Ovary (tissue), 9 donors: ENCODE measurements around the gene DHH. TPM values are rescaled to one million over a fixed set of nuclear protein-coding genes. Genes with fewer than 3 reads are reported as not detected.
"Not testable (repeated sequence)": the region's sequence is repeated elsewhere in the genome, so short reads cannot be mapped to it uniquely, and the experiment has no call there.

Experiments
- DNase-seq, 5 donors: peaks; one replicate each; pipeline ENCODE4 v3.0.0-alpha.2; 2019 to 2020
- H3K27ac ChIP-seq, 2 donors: fragments of 200-600 bp; one replicate each; pipeline versions ENCODE4 v1.5.1 to v1.8.0; 2019 to 2022
- H3K27me3 ChIP-seq: fragments of 200-600 bp; one replicate; pipeline ENCODE4 v1.8.0; 2022
- H3K36me3 ChIP-seq: fragments of 200-600 bp; sonication (generic); one replicate; pipeline ENCODE4 v1.5.1; 2019
- H3K4me1 ChIP-seq: one replicate; pipeline ENCODE4 v1.8.1; 2013; ENCODE audit warnings: mild to moderate bottlenecking, moderate library complexity; ENCODE audit not compliant: insufficient read depth
- H3K4me3 ChIP-seq: fragments of 200-600 bp; sonication (generic); one replicate; pipeline ENCODE4 v1.5.1; 2017
- H3K9me3 ChIP-seq, 2 donors: fragments of 200-600 bp in 1 of 2; sonication (generic) in 1 of 2; one replicate each; pipeline versions ENCODE4 v1.5.1 to v1.8.1; 2013 to 2019; ENCODE audit warnings: mild to moderate bottlenecking in 1 of 2, moderate library complexity in 1 of 2
- CTCF ChIP-seq, 3 donors: fragments of 450-650 bp in 2 of 3; fragments of 200-600 bp in 1 of 3; IDR thresholded peaks; one replicate each; pipeline versions ENCODE4 v1.5.1 to v1.8.0; 2016 to 2022; ENCODE audit warnings: antibody characterized with exemption in 3 of 3, mild to moderate bottlenecking in 1 of 3
- EP300 ChIP-seq: sonication (generic); formaldehyde crosslinking; IDR thresholded peaks from one replicate; pipeline ENCODE4 v1.6.1; 2017; ENCODE audit warnings: antibody characterized with exemption
- POLR2A ChIP-seq: fragments of 450-650 bp; IDR thresholded peaks from one replicate; pipeline ENCODE4 v1.6.1; 2017; ENCODE audit warnings: antibody characterized with exemption, mild to moderate bottlenecking, moderate library complexity
- WGBS, 3 donors: extraction: QIAGEN DNeasy Blood & Tissue Kit in 1 of 3; methylation state at CpG; one replicate each; pipeline versions ENCODE4 v1.1.5 to v1.1.7; 2013 to 2017; 5-methylcytosine and 5-hydroxymethylcytosine counted together
- intact Hi-C, 4 donors: fragments of 100-400 bp; cut with DNase I; formaldehyde crosslinking; loops; one replicate each; pipeline versions ENCODE4 v1.11.0 to v1.15.1; 2022 to 2023
- polyA plus RNA-seq, 2 donors: library from polyadenylated mRNA; stranded (reverse); fragments of 200-250 nt in 1 of 2; fragments of 350-450 nt in 1 of 2; fragmentation: Illumina TruSeq in 1 of 2; extraction: RNeasy Lipid Tissue Mini Kit (QIAGEN cat#74804) in 1 of 2; gene quantifications; one replicate each; pipeline ENCODE4 v1.2.3, GENCODE V29; 2013 to 2014
- total RNA-seq, 7 donors: library from RNA; depleted of rRNA in 2 of 7; stranded (reverse); fragments of >200 nt in 2 of 7; fragmentation: NEBNext Ultra II Directional in 3 of 7; extraction: Animal tissue kit (Norgen Biotek cat#: 25700) in 3 of 7; gene quantifications; one replicate each; pipeline versions ENCODE4 v1.1.0 to v1.2.4, GENCODE V29; 2016 to 2023
- donor health status: DM: no; HTN: no; CAD: no; lungs with moderate emphysema.
- donor health status: DM: no; HTN: no; CAD: no.
- donor health status: Bipolar disorder and iron deficiency.
- donor health status: DM: yes; HTN: yes; CAD: no.
- donor health status: DM: no; HTN: no; CAD: no.
- donor health status: DM: yes; HTN: yes; CAD: no.

The DHH gene
- total and polyA plus RNA-seq, 9 donors = 0.20 to 1.4 (median 0.72) TPM

- Histone ChIP-seq H3K4me3 (peak within 1 kb of the TSS; percentile 65), H3K4me1 (peaks cover 6% of the 10 kb centered on the region), H3K27me3 (no peaks in the 10 kb centered on the region), H3K27ac (peak within 1 kb of the TSS; percentile 93 to 98), H3K36me3 (no peaks in the 10 kb centered on the region), H3K9me3 (no peaks in the 10 kb centered on the region)
- DNase-seq = peak; percentile 87 to 94 (median 91)
- intact Hi-C loops = loop anchor here in 3 of 4 donors (2.0 to 10.0 kb wide), 4 partner anchors 54 to 104 kb away; partner anchors contain the start of gene TUBA1A (in 3 of the 3)
- peak in 1 of 3 donors; percentile 36 for TF ChIP-seq CTCF (IDR thresholded peaks at IDR 0.05)
- peak; percentile 90 for TF ChIP-seq POLR2A
- no peak for TF ChIP-seq EP300
- 0% methylated on average over 72 to 79 of the region's 79 CpGs for WGBS, 3 donors
Measured at GRCh38 chr12:49131051-49131893, 36.7 kb upstream of the DHH start, which contains the start of gene TUBA1B. TSS of gene TUBA1B (minus strand) at chr12:49131395. CDS start at chr12:49131300, 95 bp downstream.

GRCh38 chr12:49130151-49131050, 35.8 kb upstream of the DHH start:
- H3K4me1 ChIP-seq = peaks cover 6% of the 10 kb centered on the region
- H3K27me3 ChIP-seq = no peaks in the 10 kb centered on the region
- TF ChIP-seq POLR2A (peak; percentile 1), CTCF (IDR thresholded peaks at IDR 0.05) (peak; percentile 72 to 91 (median 88)), EP300 (peak; percentile 38)
- intact Hi-C loops = loop anchor here in 3 of 4 donors (2.0 to 10.0 kb wide), 4 partner anchors 54 to 104 kb away; partner anchors contain the start of gene TUBA1A (in 3 of the 3)
- H3K27ac ChIP-seq = peak overlapping the region; percentile 93 to 98
- 1% methylated on average over 56 to 66 of the region's 66 CpGs for WGBS, 3 donors
- no peaks in the 10 kb centered on the region for H3K36me3 ChIP-seq
- DNase-seq = peak; percentile 93 to 96 (median 94)
- no peaks in the 10 kb centered on the region for H3K9me3 ChIP-seq
- peak overlapping the region; percentile 65 for H3K4me3 ChIP-seq

GRCh38 chr12:49129332-49130150, 34.9 kb upstream of the DHH start:
- Histone ChIP-seq H3K27me3 (no peaks in the 10 kb centered on the region), H3K27ac (peak overlapping the region in 1 of 2 donors; percentile 98), H3K36me3 (no peaks in the 10 kb centered on the region), H3K9me3 (no peaks in the 10 kb centered on the region), H3K4me3 (peak overlapping the region; percentile 65), H3K4me1 (peaks cover 6% of the 10 kb centered on the region)
- 36 to 44% (median 42%) methylated on average over 15 to 18 of the region's 18 CpGs for WGBS, 3 donors
- TF ChIP-seq EP300 = no peak
- no peak for TF ChIP-seq CTCF (IDR thresholded peaks at IDR 0.05)
- no peak for TF ChIP-seq POLR2A
- peak in 1 of 5 donors; percentile 44 for DNase-seq
- intact Hi-C loops = loop anchor here in 3 of 4 donors (2.0 to 10.0 kb wide), 4 partner anchors 55 to 105 kb away; partner anchors contain the start of gene TUBA1A (in 3 of the 3)

- H3K27ac ChIP-seq, H3K27me3 ChIP-seq, H3K4me3 ChIP-seq, intact Hi-C loops, H3K36me3 ChIP-seq, H3K4me1 ChIP-seq, DNase-seq, H3K9me3 ChIP-seq: not testable (repeated sequence)
- 90 to 97% (median 93%) methylated on average over 8 of the region's 8 CpGs for WGBS, 3 donors
Measured at GRCh38 chr12:49127971-49128370, 33.4 kb upstream of the DHH start.
